GM12891 (cell line): ENCODE results near the gene C10orf90.

Source experiments
- PAX5 ChIP-seq: IDR thresholded peaks from 2 replicates; pipeline ENCODE4 v1.6.1; 2011; ENCODE audit warnings: low read length, moderate library complexity, mild to moderate bottlenecking; ENCODE audit not compliant: insufficient read depth, severe bottlenecking
- POLR2A ChIP-seq: IDR thresholded peaks from 2 replicates; pipeline ENCODE4 v1.6.1; 2011; ENCODE audit warnings: low read depth, low read length, control low read depth
- POLR2AphosphoS5 ChIP-seq: IDR thresholded peaks from 2 replicates; pipeline ENCODE4 v1.6.1; 2011; ENCODE audit warnings: low read depth, low read length, control low read depth
- SPI1 ChIP-seq: IDR thresholded peaks from 2 replicates; pipeline ENCODE4 v1.6.1; 2011; ENCODE audit warnings: low read depth, low read length, control low read depth
- TAF1 ChIP-seq: IDR thresholded peaks from 2 replicates; pipeline ENCODE4 v1.6.1; 2011; ENCODE audit warnings: low read depth, low read length, control low read depth

- no peak for TF ChIP-seq POLR2AphosphoS5
- no peak for TF ChIP-seq POLR2A
- TF ChIP-seq TAF1 = no peak
- no peak for TF ChIP-seq SPI1
- TF ChIP-seq PAX5 = no peak
Measured at GRCh38 chr10:126468876-126469643, 201.4 kb downstream of the C10orf90 start.
